Loucy (cell line): ENCODE results near the gene IGSF21.

Experiments
- EZH2phosphoT487 ChIP-seq: fragments of 200-600 bp; IDR thresholded peaks from 2 replicates; pipeline ENCODE4 v1.6.1; 2018; ENCODE audit warnings: antibody characterized with exemption, mild to moderate bottlenecking, moderate library complexity, borderline replicate concordance
- TF ChIP-seq, protein P1 (sequence below): fragments of 200-600 bp; sonication (generic); conservative IDR thresholded peaks from 2 replicates; pipeline ENCODE4 v1.5.1; 2014; ENCODE audit warnings: mild to moderate bottlenecking, antibody characterized with exemption, low read length

DNA sequence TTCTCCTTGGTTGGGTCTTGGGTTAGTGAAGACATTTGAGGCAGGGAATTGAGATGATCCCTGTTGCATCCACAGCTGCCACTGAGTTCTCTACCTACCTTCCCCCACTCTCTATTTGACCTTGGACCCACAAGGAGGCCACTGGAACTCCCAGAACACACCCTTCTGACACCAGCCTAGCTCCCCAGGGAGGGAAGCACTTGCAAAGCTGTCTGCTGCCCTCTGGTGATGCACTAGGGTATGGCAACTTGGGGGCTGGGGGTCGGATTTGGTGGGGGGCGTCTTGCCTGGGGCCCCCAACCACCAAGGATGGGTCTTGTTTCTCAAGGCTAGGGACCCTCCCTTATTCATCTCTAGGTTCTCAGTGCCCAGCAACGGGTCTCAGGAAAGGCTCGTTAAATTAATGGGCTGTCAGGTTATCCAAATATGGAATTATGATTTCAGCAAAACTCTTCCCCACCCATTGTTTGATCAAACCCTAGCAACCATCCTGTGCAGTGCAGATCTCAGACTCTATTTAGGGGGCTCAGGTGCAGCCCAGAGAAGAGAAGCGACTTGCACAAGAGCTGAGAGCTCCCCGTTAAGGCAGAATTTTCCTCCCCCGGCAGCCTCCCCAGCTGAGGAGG, 195.3 kb downstream of the IGSF21 start:
- TF ChIP-seq, protein P1, sequence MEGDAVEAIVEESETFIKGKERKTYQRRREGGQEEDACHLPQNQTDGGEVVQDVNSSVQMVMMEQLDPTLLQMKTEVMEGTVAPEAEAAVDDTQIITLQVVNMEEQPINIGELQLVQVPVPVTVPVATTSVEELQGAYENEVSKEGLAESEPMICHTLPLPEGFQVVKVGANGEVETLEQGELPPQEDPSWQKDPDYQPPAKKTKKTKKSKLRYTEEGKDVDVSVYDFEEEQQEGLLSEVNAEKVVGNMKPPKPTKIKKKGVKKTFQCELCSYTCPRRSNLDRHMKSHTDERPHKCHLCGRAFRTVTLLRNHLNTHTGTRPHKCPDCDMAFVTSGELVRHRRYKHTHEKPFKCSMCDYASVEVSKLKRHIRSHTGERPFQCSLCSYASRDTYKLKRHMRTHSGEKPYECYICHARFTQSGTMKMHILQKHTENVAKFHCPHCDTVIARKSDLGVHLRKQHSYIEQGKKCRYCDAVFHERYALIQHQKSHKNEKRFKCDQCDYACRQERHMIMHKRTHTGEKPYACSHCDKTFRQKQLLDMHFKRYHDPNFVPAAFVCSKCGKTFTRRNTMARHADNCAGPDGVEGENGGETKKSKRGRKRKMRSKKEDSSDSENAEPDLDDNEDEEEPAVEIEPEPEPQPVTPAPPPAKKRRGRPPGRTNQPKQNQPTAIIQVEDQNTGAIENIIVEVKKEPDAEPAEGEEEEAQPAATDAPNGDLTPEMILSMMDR = peak; percentile 68
- no peak for TF ChIP-seq EZH2phosphoT487
